Testis (tissue), 3 donors: ENCODE measurements around the gene AHR. TPM values are rescaled to one million over a fixed set of nuclear protein-coding genes. Genes with fewer than 3 reads are reported as not detected.

Source experiments
- DNase-seq: peaks from one replicate; pipeline ENCODE4 v3.0.0-alpha.2; 2019
- H3K27ac ChIP-seq, 2 donors: fragments of 200-600 bp; sonication (generic); one replicate each; pipeline ENCODE4 v1.5.1; 2019
- H3K27me3 ChIP-seq: fragments of 200-600 bp; sonication (generic); one replicate; pipeline ENCODE4 v1.5.1; 2019
- H3K36me3 ChIP-seq: fragments of 200-600 bp; sonication (generic); one replicate; pipeline ENCODE4 v1.5.1; 2017; ENCODE audit warnings: low read depth; ENCODE audit errors: missing control alignments
- H3K4me1 ChIP-seq: fragments of 200-600 bp; sonication (generic); one replicate; pipeline ENCODE4 v1.5.1; 2019
- H3K4me3 ChIP-seq, 2 donors: fragments of 200-600 bp; sonication (generic); one replicate each; pipeline ENCODE4 v1.5.1; 2017 to 2019
- H3K9me3 ChIP-seq: fragments of 200-600 bp; sonication (generic); one replicate; pipeline ENCODE4 v1.5.1; 2017
- CTCF ChIP-seq, 3 experiments: fragments of 450-650 bp in 2 of 3; fragments of 200-600 bp in 1 of 3; sonication (generic) in 1 of 3; IDR thresholded peaks; one replicate each; pipeline ENCODE4 v1.5.1; 2016 to 2019; ENCODE audit warnings: antibody characterized with exemption in 3 of 3, mild to moderate bottlenecking in 2 of 3, moderate library complexity in 1 of 3
- POLR2A ChIP-seq: fragments of 450-650 bp; IDR thresholded peaks from one replicate; pipeline ENCODE4 v1.6.1; 2017; ENCODE audit warnings: antibody characterized with exemption, mild to moderate bottlenecking, moderate library complexity
- WGBS, 2 donors: methylation state at CpG; one replicate each; pipeline ENCODE4 v1.1.5; 2018; 5-methylcytosine and 5-hydroxymethylcytosine counted together
- intact Hi-C: fragments of 100-400 bp; cut with DNase I; formaldehyde crosslinking; loops from one replicate; pipeline ENCODE4 v1.15.1; 2023; ENCODE audit warnings: low total_unique reads
- polyA plus RNA-seq: library from polyadenylated mRNA; stranded (reverse); fragments of 350-450 nt; fragmentation: Illumina TruSeq; extraction: RNeasy Lipid Tissue Mini Kit (QIAGEN cat#74804); gene quantifications from one replicate; pipeline ENCODE4 v1.2.3, GENCODE V29; 2014; ENCODE audit warnings: low read depth, low replicate concordance; ENCODE audit not compliant: insufficient read depth
- total RNA-seq, 2 donors: library from RNA; depleted of rRNA; stranded (reverse); fragments of >200 nt; gene quantifications; one replicate each; pipeline ENCODE4 v1.2.3, GENCODE V29; 2016

The AHR gene
- total and polyA plus RNA-seq, 3 donors from 2014 or later, result 12.3 to 48.9 (median 28.4) TPM

GRCh38 chr7:17266565-17266964, 31.9 kb upstream of the AHR start:
- Histone ChIP-seq H3K4me3 (no peak overlapping the region), H3K27ac (no peak overlapping the region), H3K27me3 (no peaks in the 10 kb centered on the region), H3K4me1 (no peaks in the 10 kb centered on the region), H3K9me3 (no peaks in the 10 kb centered on the region), H3K36me3 (no peaks in the 10 kb centered on the region)
- TF ChIP-seq CTCF (IDR thresholded peaks at IDR 0.05) (no peak), POLR2A (no peak)
- DNase-seq, result no peak
- intact Hi-C loops, result no loop called here

DNA sequence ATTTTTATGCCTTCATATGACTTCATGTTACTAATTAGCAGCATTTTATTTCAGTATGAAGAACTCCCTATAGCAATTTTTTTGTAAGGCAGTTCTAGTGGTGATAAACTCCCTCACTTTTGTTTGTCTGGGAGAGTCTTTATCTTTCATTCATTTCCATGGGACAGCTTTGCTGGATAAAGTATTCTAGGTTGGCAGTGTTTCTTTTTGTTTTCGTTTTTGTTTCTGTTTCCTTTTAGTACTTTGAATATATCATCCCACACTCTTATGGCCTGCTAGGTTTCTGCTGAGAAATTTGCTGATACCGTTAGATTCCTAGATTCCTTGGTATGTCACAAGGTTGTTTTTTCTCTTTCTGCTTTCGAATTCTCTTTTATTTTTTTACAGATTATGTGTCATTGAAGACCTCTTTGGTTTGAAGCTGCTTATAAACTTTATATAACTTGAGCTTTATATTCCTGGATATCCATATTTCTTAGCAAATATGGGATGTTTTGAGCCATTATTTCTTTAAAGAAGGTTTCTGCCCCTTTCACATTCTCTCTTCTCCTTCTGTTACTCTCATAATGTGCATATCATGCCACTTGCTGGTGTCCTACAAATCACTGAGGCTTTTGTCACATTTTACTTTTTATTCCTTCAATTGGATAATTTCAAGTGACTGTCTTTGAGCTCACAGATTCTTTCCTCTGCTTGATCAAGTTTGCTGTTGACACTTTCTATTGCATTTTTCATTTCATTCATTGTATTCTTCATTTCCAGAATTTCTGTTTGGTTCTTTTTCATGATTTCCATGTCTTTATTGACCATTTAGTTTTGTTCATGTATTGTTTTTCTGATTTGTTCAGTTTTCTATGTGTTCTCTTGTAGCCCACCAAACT, 28.9 kb upstream of the AHR start:
- no peaks in the 10 kb centered on the region for H3K27me3 ChIP-seq
- no peaks in the 10 kb centered on the region for H3K9me3 ChIP-seq
- TF ChIP-seq CTCF (IDR thresholded peaks at IDR 0.05) (no peak), POLR2A (no peak)
- intact Hi-C loops, result no loop called here
- H3K27ac ChIP-seq, result no peak overlapping the region
- WGBS, 2 donors, result 60 to 75% methylated on average over 3 of the region's 3 CpGs
- no peaks in the 10 kb centered on the region for H3K36me3 ChIP-seq
- no peak overlapping the region for H3K4me3 ChIP-seq
- no peak for DNase-seq
- no peaks in the 10 kb centered on the region for H3K4me1 ChIP-seq

- Histone ChIP-seq H3K9me3 (no peaks in the 10 kb centered on the region), H3K36me3 (no peaks in the 10 kb centered on the region), H3K27ac (no peak overlapping the region), H3K4me3 (no peak overlapping the region), H3K4me1 (peaks cover 10% of the 10 kb centered on the region), H3K27me3 (no peaks in the 10 kb centered on the region)
- intact Hi-C loops, result no loop called here
- TF ChIP-seq CTCF (IDR thresholded peaks at IDR 0.05) (no peak), POLR2A (no peak)
- WGBS, 2 donors, result 50 to 55% methylated on average over 5 of the region's 5 CpGs
- DNase-seq, result no peak
Measured at GRCh38 chr7:17274551-17275245, 23.8 kb upstream of the AHR start.

DNA sequence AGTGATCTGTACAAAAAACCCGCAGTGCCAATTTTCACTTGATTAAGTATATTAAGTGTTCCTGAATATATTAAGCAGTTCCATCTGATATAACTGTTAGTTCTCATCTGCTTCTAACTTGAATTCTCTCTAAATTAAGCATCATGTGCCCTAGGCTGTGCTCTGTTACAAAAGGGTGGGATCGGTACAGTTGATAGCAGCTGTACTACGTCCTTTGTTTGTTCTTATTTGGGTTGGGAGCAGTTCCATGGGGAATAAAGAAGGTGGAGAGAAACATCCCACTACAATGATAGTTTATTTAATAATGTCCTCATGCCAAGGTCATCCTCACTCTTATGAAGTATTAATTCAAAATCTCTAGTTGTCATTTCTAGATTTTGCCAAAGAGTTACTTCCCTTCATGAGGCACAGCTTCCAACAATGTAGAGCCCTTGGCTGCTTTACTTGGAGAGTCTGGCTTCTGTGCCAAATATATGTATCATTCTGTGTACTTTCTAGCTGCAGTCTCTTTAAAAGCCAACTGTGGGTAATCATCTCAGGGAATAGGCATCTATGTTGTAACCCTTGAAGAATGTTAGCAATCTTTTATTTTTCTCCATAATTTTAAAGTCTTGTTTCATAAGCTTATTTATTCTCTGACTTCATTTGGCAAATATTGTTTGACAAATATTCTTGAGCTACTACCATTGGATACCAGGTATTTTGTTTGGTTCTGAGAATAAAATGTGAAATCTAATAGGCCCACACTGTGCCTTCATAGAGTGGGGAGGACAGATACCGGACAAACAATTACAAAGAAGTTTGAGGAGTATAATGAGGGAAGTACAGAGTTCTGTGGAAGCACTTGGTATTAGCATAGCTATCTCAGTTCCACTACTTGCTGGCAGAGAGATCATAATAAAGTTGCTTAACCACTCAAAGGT, 22.4 kb upstream of the AHR start:
- TF ChIP-seq CTCF (IDR thresholded peaks at IDR 0.05) (no peak), POLR2A (no peak)
- no peak for DNase-seq

More for the DNA sequence above, 22.4 kb upstream of the AHR start:
- 38 to 41% methylated on average over 4 of the region's 4 CpGs for WGBS, 2 donors
- no peaks in the 10 kb centered on the region for H3K27me3 ChIP-seq
- intact Hi-C loops, result no loop called here
- H3K9me3 ChIP-seq, result no peaks in the 10 kb centered on the region
- H3K4me3 ChIP-seq, result no peak overlapping the region
- H3K36me3 ChIP-seq, result no peaks in the 10 kb centered on the region
- peaks cover 10% of the 10 kb centered on the region for H3K4me1 ChIP-seq
- H3K27ac ChIP-seq, result peak overlapping the region; percentile 7 to 31
